Loucy (cell line): ENCODE data around the gene DLG2.

ENCODE experiments used
- EZH2phosphoT487 ChIP-seq: fragments of 200-600 bp; IDR thresholded peaks from 2 replicates; pipeline ENCODE4 v1.6.1; 2018; ENCODE audit warnings: antibody characterized with exemption, mild to moderate bottlenecking, moderate library complexity, borderline replicate concordance
- TF ChIP-seq, protein P1 (sequence below): fragments of 200-600 bp; sonication (generic); conservative IDR thresholded peaks from 2 replicates; pipeline ENCODE4 v1.5.1; 2014; ENCODE audit warnings: mild to moderate bottlenecking, antibody characterized with exemption, low read length

DNA sequence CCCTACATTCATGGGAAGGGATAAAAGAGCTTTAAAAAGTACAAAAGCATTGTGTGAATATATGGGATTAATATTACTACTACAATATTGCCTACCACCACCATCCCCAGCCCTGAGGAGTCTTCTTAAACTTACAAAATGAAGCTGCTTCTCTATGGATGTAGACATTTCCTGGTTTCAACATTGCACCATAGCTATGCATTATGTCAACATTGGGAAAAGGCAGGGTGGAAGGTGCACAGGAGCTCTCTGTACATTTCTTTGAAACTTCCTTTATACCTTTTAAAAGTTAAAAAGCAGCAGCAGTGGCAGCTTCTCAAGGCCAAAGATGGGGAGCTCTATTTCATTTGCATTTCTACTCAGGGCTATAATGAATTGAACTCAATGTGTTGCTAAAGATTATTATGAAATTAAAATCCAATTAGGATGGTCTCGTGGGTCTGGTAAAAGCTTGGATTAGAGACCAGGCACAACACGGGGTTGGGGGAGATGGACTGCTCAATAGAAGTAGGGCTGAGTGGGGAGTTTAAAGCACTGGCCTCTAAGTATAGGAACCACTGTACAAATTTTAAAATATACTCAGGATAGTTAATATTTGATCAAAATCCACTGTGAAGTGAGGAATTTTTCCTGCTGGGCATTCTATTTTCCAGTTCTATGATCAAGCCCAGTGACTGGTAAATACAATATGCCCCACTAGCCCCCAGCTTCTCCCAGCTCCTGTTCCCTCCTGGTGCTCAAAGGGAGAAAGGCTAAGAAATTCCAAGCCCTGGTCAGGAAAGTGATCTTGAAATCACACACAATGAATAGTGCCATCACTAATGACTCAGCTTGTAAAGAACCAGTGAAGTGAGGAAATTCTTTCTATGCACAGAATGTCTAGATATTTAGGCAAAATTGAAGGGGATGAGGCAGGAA, 1978.3 kb downstream of the DLG2 start:
- no peak for TF ChIP-seq EZH2phosphoT487
- TF ChIP-seq, protein P1, sequence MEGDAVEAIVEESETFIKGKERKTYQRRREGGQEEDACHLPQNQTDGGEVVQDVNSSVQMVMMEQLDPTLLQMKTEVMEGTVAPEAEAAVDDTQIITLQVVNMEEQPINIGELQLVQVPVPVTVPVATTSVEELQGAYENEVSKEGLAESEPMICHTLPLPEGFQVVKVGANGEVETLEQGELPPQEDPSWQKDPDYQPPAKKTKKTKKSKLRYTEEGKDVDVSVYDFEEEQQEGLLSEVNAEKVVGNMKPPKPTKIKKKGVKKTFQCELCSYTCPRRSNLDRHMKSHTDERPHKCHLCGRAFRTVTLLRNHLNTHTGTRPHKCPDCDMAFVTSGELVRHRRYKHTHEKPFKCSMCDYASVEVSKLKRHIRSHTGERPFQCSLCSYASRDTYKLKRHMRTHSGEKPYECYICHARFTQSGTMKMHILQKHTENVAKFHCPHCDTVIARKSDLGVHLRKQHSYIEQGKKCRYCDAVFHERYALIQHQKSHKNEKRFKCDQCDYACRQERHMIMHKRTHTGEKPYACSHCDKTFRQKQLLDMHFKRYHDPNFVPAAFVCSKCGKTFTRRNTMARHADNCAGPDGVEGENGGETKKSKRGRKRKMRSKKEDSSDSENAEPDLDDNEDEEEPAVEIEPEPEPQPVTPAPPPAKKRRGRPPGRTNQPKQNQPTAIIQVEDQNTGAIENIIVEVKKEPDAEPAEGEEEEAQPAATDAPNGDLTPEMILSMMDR: no peak
